BLaER1 (cell line): ENCODE data around the gene TMEM45B.
"Not testable (repeated sequence)": the region's sequence is repeated elsewhere in the genome, so short reads cannot be mapped to it uniquely, and the experiment has no call there.

Experiments used
- H3K27ac ChIP-seq: shearing (Covaris generic); formaldehyde crosslinking; 2 replicates; pipeline ENCODE4 v1.8.1; 2022
- H3K27me3 ChIP-seq: shearing (Covaris generic); formaldehyde crosslinking; 2 replicates; pipeline ENCODE4 v1.8.1; 2022
- H3K36me3 ChIP-seq: shearing (Covaris generic); formaldehyde crosslinking; 2 replicates; pipeline ENCODE4 v1.8.1; 2022
- H3K4me1 ChIP-seq: shearing (Covaris generic); formaldehyde crosslinking; 2 replicates; pipeline ENCODE4 v1.8.1; 2022
- H3K4me2 ChIP-seq: shearing (Covaris generic); formaldehyde crosslinking; 2 replicates; pipeline ENCODE4 v1.8.1; 2022
- H3K4me3 ChIP-seq: shearing (Covaris generic); formaldehyde crosslinking; 2 replicates; pipeline ENCODE4 v1.8.1; 2022
- H3K9ac ChIP-seq: shearing (Covaris generic); formaldehyde crosslinking; 2 replicates; pipeline ENCODE4 v1.8.1; 2022
- H3K9me3 ChIP-seq: shearing (Covaris generic); formaldehyde crosslinking; 2 replicates; pipeline ENCODE4 v1.8.1; 2022
- H4K20me1 ChIP-seq: shearing (Covaris generic); formaldehyde crosslinking; 2 replicates; pipeline ENCODE4 v1.8.1; 2022
- Cebpa-rat ChIP-seq: shearing (Covaris generic); IDR thresholded peaks from 2 replicates; pipeline ENCODE4 v1.8.1; 2022

TMEM45B gene

DNA sequence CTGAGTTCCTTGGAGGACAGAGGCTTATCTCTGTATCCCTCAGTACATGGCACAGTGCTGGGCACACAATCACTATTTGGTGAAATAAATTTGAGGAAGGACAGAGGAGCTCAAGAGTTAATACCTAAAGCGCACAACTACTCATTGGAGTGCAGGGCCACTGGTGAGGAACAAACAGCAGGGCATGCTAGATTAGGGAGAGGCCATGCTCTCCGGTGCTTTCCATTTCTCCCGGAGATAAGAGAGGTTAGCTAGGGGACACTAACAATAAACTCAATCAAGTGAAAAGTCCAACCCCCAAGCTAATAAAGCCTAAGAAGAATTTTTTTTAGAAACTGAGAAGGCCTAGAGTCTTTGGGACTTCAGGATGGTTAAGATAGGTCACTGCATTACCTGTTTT lies 50.7 kb downstream of the TMEM45B start:
- peaks cover 100% of the 10 kb centered on the region for H3K36me3 ChIP-seq
- no peak overlapping the region for H3K27ac ChIP-seq

DNA sequence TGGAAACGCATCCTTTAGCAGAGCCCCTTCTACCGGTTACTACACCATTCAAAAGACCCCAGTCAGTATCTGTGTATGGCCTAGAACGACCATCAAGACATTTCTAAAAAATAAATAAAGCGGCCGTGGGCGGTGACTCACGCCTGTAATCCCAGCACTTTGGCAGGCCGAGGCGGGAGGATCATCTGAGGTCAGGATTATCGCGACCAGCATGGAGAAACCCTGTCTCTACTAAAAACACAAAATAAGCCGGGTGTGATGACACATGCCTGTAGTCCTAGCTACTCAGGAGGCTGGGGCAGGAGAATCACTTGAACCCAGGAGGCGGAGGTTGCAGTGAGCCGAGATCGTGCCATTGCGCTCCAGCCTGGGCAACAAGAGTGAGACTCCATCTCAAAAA lies 53.0 kb downstream of the TMEM45B start:
- H3K9me3 ChIP-seq, H3K9ac ChIP-seq: not testable (repeated sequence)

More for the DNA sequence above, 50.7 kb downstream of the TMEM45B start:
- no peak overlapping the region for H3K4me2 ChIP-seq
- H3K4me1 ChIP-seq, result no peaks in the 10 kb centered on the region
- TF ChIP-seq Cebpa-rat, result no peak
- peaks cover 16% of the 10 kb centered on the region for H4K20me1 ChIP-seq
- H3K4me3 ChIP-seq, result no peak overlapping the region
- H3K9me3 ChIP-seq, result no peaks in the 10 kb centered on the region
- H3K9ac ChIP-seq, result no peak overlapping the region
- no peaks in the 10 kb centered on the region; the same call in 1 of the 2 replicates for H3K27me3 ChIP-seq

DNA sequence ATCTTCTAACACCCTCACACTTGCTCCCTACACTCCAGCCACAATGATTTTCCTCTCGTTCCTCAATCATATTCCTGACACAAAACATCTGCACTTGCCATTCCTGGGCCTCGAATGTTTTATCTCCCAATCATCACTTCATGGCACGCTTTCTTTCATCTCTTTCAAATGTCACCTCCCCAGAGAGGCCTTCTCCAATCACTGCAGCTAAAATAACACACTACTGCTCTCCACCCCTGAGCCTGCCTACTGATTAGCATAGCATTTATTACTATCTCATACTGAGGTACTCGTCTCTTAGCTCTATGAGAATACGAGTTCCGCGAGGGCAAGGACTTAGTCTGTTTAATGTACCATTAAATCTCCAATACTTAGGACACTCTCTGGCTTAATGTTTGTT lies 56.3 kb downstream of the TMEM45B start:
- H3K27me3 ChIP-seq, result no peaks in the 10 kb centered on the region; the same call in 1 of the 2 replicates
- H4K20me1 ChIP-seq, result peaks cover 23% of the 10 kb centered on the region
- no peak overlapping the region for H3K9ac ChIP-seq
- peaks cover 100% of the 10 kb centered on the region for H3K36me3 ChIP-seq
- no peak overlapping the region for H3K27ac ChIP-seq
- no peak overlapping the region for H3K4me2 ChIP-seq
- no peaks in the 10 kb centered on the region for H3K4me1 ChIP-seq
- no peak for TF ChIP-seq Cebpa-rat
- H3K9me3 ChIP-seq, result no peaks in the 10 kb centered on the region
- no peak overlapping the region for H3K4me3 ChIP-seq

More for the DNA sequence above, 53.0 kb downstream of the TMEM45B start:
- not testable (repeated sequence) for H3K4me3 ChIP-seq, H3K4me1 ChIP-seq, H3K27me3 ChIP-seq, H3K4me2 ChIP-seq, H3K27ac ChIP-seq
- Histone ChIP-seq H3K36me3 (peaks cover 100% of the 10 kb centered on the region), H4K20me1 (peaks cover 22% of the 10 kb centered on the region)

DNA sequence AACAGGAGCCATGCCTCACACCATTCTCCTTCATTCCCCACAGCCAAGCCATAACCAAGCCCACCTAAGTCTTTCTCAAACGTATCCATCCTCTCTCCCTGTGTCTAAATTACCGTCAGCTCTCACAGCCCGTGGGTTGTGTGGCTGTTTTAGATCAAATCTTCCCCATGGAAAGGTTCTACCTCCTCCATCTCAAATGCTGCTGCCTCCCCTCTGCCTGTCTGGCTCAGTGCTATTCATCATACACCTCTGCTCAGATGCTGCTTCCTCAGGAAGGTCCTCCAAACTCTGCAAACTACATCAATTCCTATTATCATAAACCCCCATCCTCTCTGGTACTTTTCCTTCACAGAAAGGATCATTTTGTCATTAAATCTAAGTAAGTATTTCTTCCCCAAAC lies 64.7 kb downstream of the TMEM45B start:
- Histone ChIP-seq H3K27me3 (no peaks in the 10 kb centered on the region), H3K27ac (no peak overlapping the region), H3K9me3 (no peaks in the 10 kb centered on the region), H3K4me3 (no peak overlapping the region), H3K9ac (no peak overlapping the region), H3K4me1 (no peaks in the 10 kb centered on the region), H3K4me2 (no peak overlapping the region), H3K36me3 (peaks cover 100% of the 10 kb centered on the region), H4K20me1 (0 out of 2 replicates have a peak, but pooled peaks cover 16% of the 10 kb centered on the region)
- TF ChIP-seq Cebpa-rat, result no peak

DNA sequence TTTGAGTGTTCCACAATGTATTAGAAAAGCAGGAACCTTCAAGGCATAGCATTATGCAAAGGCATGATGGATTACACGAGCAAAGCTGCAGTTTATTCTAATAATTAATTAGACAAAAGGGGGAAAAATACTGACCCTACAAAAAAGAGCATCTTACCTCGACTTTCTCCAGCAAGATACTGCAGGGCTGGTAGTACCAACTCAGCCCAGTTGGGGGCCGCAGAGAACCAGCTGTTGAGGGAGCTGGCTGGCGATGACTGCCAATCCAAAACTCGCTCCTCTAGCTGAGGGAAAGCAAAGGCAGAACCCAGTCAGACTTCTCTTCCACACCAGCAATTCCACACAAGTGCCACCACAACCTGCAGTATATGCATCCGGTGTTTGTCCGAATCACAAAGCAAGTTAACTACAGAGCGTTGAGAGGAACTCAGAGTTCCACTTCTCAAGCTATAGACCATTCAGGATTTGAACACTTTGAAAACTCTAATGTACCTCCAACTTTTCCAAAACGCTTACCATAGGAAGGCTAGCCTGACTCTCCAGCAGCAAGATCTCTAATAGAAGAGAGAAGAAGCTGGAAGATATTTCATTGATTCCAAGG lies 66.0 kb downstream of the TMEM45B start:
- no peaks in the 10 kb centered on the region for H3K27me3 ChIP-seq
- no peaks in the 10 kb centered on the region for H3K4me1 ChIP-seq
- no peak for TF ChIP-seq Cebpa-rat
- H3K4me2 ChIP-seq, result no peak overlapping the region
- 0 out of 2 replicates have a peak, but pooled peaks cover 16% of the 10 kb centered on the region for H4K20me1 ChIP-seq
- no peaks in the 10 kb centered on the region for H3K9me3 ChIP-seq
- no peak overlapping the region for H3K27ac ChIP-seq
- no peak overlapping the region for H3K9ac ChIP-seq
- no peak overlapping the region for H3K4me3 ChIP-seq
- peaks cover 100% of the 10 kb centered on the region for H3K36me3 ChIP-seq

DNA sequence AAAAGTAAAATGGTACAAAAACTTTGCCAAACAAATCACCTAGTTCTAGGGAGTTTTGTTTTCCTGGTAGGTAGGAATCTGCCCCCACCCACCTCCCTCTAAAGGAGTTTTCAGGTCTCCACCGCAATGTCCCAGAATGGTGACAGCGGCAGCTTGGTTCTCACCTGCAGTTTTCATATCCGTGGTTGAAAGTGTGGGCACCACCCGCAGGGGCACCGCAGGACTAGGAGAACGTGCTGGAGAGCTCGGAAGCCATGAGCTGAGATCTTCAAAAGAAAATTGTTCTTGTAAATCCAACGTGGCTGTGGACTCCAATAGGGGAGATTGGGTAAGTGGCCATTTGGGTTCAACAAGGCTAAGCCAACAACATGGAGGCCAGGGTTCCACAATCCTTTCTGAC lies 68.9 kb downstream of the TMEM45B start:
- TF ChIP-seq Cebpa-rat, result no peak
- H3K4me2 ChIP-seq, result no peak overlapping the region
- no peak overlapping the region for H3K27ac ChIP-seq
- H3K27me3 ChIP-seq, result no peaks in the 10 kb centered on the region
- no peaks in the 10 kb centered on the region for H3K9me3 ChIP-seq
- no peak overlapping the region for H3K4me3 ChIP-seq
- peaks cover 100% of the 10 kb centered on the region for H3K36me3 ChIP-seq
- peaks cover 10% of the 10 kb centered on the region; the same call in 1 of the 2 replicates for H3K4me1 ChIP-seq
- H4K20me1 ChIP-seq, result peaks cover 21% of the 10 kb centered on the region
- no peak overlapping the region for H3K9ac ChIP-seq

DNA sequence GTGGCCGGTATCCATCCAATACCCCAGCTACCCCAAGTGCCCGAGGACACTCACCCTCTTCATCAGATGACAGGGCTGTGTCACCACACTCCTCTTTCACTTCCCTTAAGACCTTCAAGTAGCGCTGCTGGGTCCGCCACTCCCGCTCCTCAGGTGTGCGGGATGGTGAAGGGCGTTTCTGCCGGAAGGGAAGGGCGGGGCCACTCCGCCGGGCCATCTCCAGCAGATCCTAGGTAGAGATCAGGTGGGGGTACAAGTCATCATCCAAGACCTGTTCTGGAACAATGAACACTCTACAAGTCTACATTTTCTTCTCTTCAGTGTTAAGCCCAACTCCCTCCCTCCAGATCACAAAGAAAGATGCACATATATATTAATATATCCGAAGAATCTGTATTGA lies 69.7 kb downstream of the TMEM45B start:
- no peak overlapping the region for H3K4me2 ChIP-seq
- TF ChIP-seq Cebpa-rat, result no peak
- no peak overlapping the region for H3K27ac ChIP-seq
- H3K36me3 ChIP-seq, result peaks cover 100% of the 10 kb centered on the region
- H3K9ac ChIP-seq, result no peak overlapping the region
- H3K9me3 ChIP-seq, result no peaks in the 10 kb centered on the region
- H3K4me3 ChIP-seq, result no peak overlapping the region
- H4K20me1 ChIP-seq, result peaks cover 21% of the 10 kb centered on the region
- H3K27me3 ChIP-seq, result no peaks in the 10 kb centered on the region
- H3K4me1 ChIP-seq, result peaks cover 10% of the 10 kb centered on the region; the same call in 1 of the 2 replicates

GRCh38 chr11:129888451-129888850 lies 72.8 kb downstream of the TMEM45B start:
- Histone ChIP-seq H3K27me3 (no peaks in the 10 kb centered on the region), H3K4me2 (peak overlapping the region; percentile 11; the same call in 1 of the 2 replicates), H3K4me3 (no peak overlapping the region), H3K36me3 (peaks cover 100% of the 10 kb centered on the region), H3K9me3 (no peaks in the 10 kb centered on the region), H3K4me1 (peaks cover 10% of the 10 kb centered on the region; the same call in 1 of the 2 replicates), H3K27ac (no peak overlapping the region), H3K9ac (no peak overlapping the region), H4K20me1 (peaks cover 46% of the 10 kb centered on the region)
- TF ChIP-seq Cebpa-rat, result no peak

DNA sequence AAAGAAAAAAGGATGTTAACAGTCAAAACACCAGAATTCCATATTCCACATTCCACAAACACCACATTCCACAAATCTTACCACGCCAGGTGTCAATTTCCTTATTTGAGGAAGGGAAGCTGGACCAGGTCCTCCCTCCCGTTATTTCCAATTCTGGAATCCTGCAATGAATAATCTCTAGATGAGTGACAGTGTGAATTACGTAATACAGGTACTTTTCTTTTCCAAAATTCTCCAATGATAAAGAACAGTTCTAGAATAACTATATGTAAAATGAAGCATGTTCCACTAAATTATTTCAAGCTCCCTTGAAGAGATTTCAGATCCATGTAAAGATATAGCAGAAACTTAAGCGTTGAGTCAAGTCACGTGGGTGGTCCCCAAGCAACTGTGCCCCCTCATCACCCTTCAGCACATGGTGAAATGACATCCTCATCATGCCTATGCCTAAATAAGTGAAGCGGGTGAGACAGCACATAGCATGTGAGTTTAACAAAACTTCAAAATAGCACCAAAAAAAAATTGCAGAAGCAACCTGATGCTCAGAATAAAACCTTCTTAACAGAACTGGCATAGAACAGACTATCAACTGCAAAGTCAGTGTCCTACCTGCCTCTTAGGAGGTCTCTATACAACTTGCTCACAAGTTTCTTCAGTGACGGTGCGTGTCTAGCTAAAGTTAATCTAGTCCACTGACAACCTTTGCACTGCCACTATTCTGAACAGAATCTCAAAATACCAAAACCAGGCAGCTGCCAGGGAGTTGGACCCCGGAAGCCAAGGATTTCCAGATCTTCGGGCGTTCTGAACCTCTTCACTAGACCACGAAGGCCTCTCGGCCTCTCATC lies 78.9 kb downstream of the TMEM45B start:
- TF ChIP-seq Cebpa-rat, result no peak
- Histone ChIP-seq H4K20me1 (peaks cover 52% of the 10 kb centered on the region), H3K9me3 (no peaks in the 10 kb centered on the region), H3K36me3 (peaks cover 45% of the 10 kb centered on the region), H3K27ac (peak overlapping the region; percentile 78), H3K9ac (peak overlapping the region; percentile 83), H3K27me3 (no peaks in the 10 kb centered on the region), H3K4me3 (peak overlapping the region; percentile 82), H3K4me1 (peaks cover 21% of the 10 kb centered on the region), H3K4me2 (peak overlapping the region; percentile 79)
